OCI-LY3 (cell line): ENCODE data around the gene MIAT.

Experiments
- H2AFZ ChIP-seq: fragments of 200-600, 300-600 bp; shearing (Covaris generic); 2 replicates; pipeline ENCODE4 v1.6.0; 2014; ENCODE audit warnings: antibody characterized with exemption, low read depth, low read length
- H3K27ac ChIP-seq: fragments of 200-600, 300-600 bp; sonication (generic); 2 replicates; pipeline ENCODE4 v1.5.1; 2014; ENCODE audit warnings: mild to moderate bottlenecking, low read length, moderate library complexity, mixed read lengths
- H3K27me3 ChIP-seq: fragments of 200-600, 300-600 bp; sonication (generic); 2 replicates; pipeline ENCODE4 v1.6.1; 2014; ENCODE audit warnings: low read depth, low read length, mixed read lengths
- H3K36me3 ChIP-seq: fragments of 200-600, 300-600 bp; sonication (generic); replicated peaks from 2 replicates; pipeline ENCODE3; 2014; ENCODE audit warnings: low read depth, low read length, mixed read lengths
- H3K4me1 ChIP-seq: fragments of 300-600, 200-600 bp; sonication (generic); 2 replicates; pipeline ENCODE4 v1.6.1; 2014; ENCODE audit warnings: low read length, mixed read lengths
- H3K4me2 ChIP-seq: fragments of 200-600, 300-600 bp; sonication (generic); 2 replicates; pipeline ENCODE4 v1.6.1; 2014; ENCODE audit warnings: low read length, mixed read lengths
- H3K4me3 ChIP-seq: fragments of 300-600, 200-600 bp; sonication (generic); 2 replicates; pipeline ENCODE4 v1.5.1; 2014; ENCODE audit warnings: antibody characterized with exemption, mild to moderate bottlenecking, low read length, moderate library complexity
- H3K79me2 ChIP-seq: fragments of 300-600, 200-600 bp; shearing (Covaris generic); 2 replicates; pipeline ENCODE4 v1.6.1; 2014; ENCODE audit warnings: mild to moderate bottlenecking, low read length, mixed read lengths
- H3K9ac ChIP-seq: fragments of 300-600, 200-600 bp; shearing (Covaris generic); 2 replicates; pipeline ENCODE4 v1.6.0; 2014; ENCODE audit warnings: mild to moderate bottlenecking, low read length, moderate library complexity
- H3K9me3 ChIP-seq: fragments of 200-600, 300-600 bp; shearing (Covaris generic); 2 replicates; pipeline ENCODE4 v1.6.1; 2014; ENCODE audit warnings: low read length, mixed read lengths; ENCODE audit not compliant: insufficient read depth
- H4K20me1 ChIP-seq: fragments of 200-600, 300-600 bp; sonication (generic); 2 replicates; pipeline ENCODE4 v1.6.1; 2016; ENCODE audit warnings: low read length, mixed read lengths; ENCODE audit not compliant: insufficient read depth
- CTCF ChIP-seq: fragments of 200-600, 300-600 bp; sonication (generic); IDR thresholded peaks from 2 replicates; pipeline ENCODE4 v1.5.1; 2014; ENCODE audit warnings: antibody characterized with exemption, low read length, low read depth
- EZH2phosphoT487 ChIP-seq: fragments of 200-600 bp; shearing (Covaris generic); IDR thresholded peaks from 2 replicates; pipeline ENCODE4 v1.6.1; 2018; ENCODE audit warnings: antibody characterized with exemption, mixed run types, low read depth

Gene MIAT

GRCh38 chr22:26656891-26657851, at the start of gene MIAT:
Gene MIAT, plus strand, starts transcription at chr22:26657588.
- peak within 1 kb of the TSS; percentile 97 for H3K4me2 ChIP-seq
- H3K79me2 ChIP-seq = no peaks in the 10 kb centered on the region
- H3K4me1 ChIP-seq = peaks cover 20% of the 10 kb centered on the region
- H3K4me3 ChIP-seq = peak within 1 kb of the TSS; percentile 83
- H4K20me1 ChIP-seq = no peaks in the 10 kb centered on the region
- TF ChIP-seq EZH2phosphoT487 (no peak), CTCF (no peak)
- H3K27me3 ChIP-seq = peaks cover 32% of the 10 kb centered on the region
- no peaks in the 10 kb centered on the region for H3K9me3 ChIP-seq
- H2AFZ ChIP-seq = peak within 1 kb of the TSS; percentile 87
- H3K27ac ChIP-seq = peak within 1 kb of the TSS; percentile 22; the same call in 1 of the 2 replicates
- peak within 1 kb of the TSS; percentile 62 for H3K9ac ChIP-seq
- no peaks in the 10 kb centered on the region for H3K36me3 ChIP-seq

- no peaks in the 10 kb centered on the region for H3K9me3 ChIP-seq
- no peaks in the 10 kb centered on the region for H3K36me3 ChIP-seq
- H3K4me1 ChIP-seq = peaks cover 18% of the 10 kb centered on the region
- no peak overlapping the region for H2AFZ ChIP-seq
- no peaks in the 10 kb centered on the region for H3K79me2 ChIP-seq
- H4K20me1 ChIP-seq = no peaks in the 10 kb centered on the region
- TF ChIP-seq EZH2phosphoT487 = no peak
- no peak for TF ChIP-seq CTCF
- no peak overlapping the region for H3K27ac ChIP-seq
- H3K27me3 ChIP-seq = peaks cover 13% of the 10 kb centered on the region
- H3K4me2 ChIP-seq = no peak overlapping the region
- no peak overlapping the region for H3K4me3 ChIP-seq
- no peak overlapping the region for H3K9ac ChIP-seq
Measured at GRCh38 chr22:26608129-26608528, 49.3 kb upstream of the MIAT start.

- no peak for TF ChIP-seq EZH2phosphoT487
- TF ChIP-seq CTCF = no peak
- no peak overlapping the region for H3K9ac ChIP-seq
- H3K36me3 ChIP-seq = no peaks in the 10 kb centered on the region
- no peak overlapping the region for H2AFZ ChIP-seq
- no peak overlapping the region for H3K4me3 ChIP-seq
- H3K27ac ChIP-seq = no peak overlapping the region
- peaks cover 13% of the 10 kb centered on the region for H3K27me3 ChIP-seq
- no peaks in the 10 kb centered on the region for H4K20me1 ChIP-seq
- H3K4me1 ChIP-seq = peaks cover 18% of the 10 kb centered on the region
- no peak overlapping the region for H3K4me2 ChIP-seq
- no peaks in the 10 kb centered on the region for H3K9me3 ChIP-seq
- no peaks in the 10 kb centered on the region for H3K79me2 ChIP-seq
Measured at GRCh38 chr22:26609287-26609686, 48.1 kb upstream of the MIAT start.

- H3K9me3 ChIP-seq = no peaks in the 10 kb centered on the region
- no peaks in the 10 kb centered on the region for H3K36me3 ChIP-seq
- peak overlapping the region; percentile 62 for H2AFZ ChIP-seq
- TF ChIP-seq EZH2phosphoT487 = no peak
- TF ChIP-seq CTCF = no peak
- peaks cover 13% of the 10 kb centered on the region for H3K27me3 ChIP-seq
- H3K9ac ChIP-seq = peak overlapping the region; percentile 8; the same call in 1 of the 2 replicates
- no peaks in the 10 kb centered on the region for H3K79me2 ChIP-seq
- H3K27ac ChIP-seq = no peak overlapping the region
- peaks cover 22% of the 10 kb centered on the region for H3K4me1 ChIP-seq
- H3K4me3 ChIP-seq = peak overlapping the region; percentile 23
- H4K20me1 ChIP-seq = no peaks in the 10 kb centered on the region
- peak overlapping the region; percentile 65 for H3K4me2 ChIP-seq
Measured at GRCh38 chr22:26610072-26610958, 47.1 kb upstream of the MIAT start.
